ENCODE measurements around the gene GBGT1.
A peak's percentile ranks its signal among the peaks of the same experiment; 100 is the strongest.

Gene GBGT1

DNA sequence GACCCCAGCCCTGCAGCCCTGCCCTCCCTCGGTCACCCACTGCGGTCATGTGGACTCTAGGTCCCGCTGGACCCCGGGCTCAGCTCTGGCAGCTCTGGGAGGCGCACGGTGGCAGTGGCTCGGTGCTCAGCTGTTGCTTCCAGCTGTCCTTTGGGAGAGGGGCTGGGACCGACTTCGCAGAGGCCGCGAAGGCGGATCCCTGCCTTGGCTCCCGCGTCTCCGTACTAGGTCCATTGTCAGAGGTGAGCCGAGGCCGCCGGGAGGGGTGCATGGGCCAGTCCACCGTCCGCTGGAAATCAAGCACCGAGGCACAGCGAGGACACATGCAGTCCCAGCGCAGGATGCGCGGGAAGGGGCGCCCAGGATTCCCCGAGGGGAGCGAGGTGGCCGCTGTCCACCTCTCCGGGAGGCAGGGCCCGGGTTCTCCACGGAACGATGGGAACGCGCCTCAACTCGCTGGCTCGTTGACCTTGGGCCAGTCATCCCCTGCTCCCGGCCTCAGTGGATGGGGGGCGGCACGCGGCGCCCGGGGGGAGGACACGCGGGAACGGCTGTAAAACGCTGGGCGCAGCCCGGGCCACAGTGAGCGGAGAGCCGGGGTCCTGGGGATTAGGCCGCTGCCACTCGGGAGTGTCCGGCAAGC is 732 bp downstream of the GBGT1 start:
- no peak for DNase-seq

DNA sequence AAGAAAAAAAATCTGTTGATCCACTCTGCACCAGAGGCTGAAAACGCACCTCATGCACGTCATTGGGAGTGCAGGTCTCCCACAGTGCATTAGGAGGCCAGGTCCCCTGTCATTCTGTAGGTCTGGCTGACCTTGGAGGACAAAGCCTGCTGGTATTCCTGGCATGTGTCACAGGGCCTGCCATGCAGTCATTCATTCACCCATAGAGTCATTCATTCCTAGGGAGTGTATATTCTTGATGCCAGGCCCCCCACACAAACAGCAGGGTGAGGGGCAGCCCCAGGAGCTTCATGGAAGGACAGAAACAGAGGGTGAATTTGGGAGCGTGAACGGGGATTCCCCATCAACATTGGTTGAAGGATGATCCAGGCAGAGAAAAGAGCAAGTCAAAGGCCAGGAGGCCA is 2.2 kb downstream of the GBGT1 start:
- no peak for DNase-seq

DNA sequence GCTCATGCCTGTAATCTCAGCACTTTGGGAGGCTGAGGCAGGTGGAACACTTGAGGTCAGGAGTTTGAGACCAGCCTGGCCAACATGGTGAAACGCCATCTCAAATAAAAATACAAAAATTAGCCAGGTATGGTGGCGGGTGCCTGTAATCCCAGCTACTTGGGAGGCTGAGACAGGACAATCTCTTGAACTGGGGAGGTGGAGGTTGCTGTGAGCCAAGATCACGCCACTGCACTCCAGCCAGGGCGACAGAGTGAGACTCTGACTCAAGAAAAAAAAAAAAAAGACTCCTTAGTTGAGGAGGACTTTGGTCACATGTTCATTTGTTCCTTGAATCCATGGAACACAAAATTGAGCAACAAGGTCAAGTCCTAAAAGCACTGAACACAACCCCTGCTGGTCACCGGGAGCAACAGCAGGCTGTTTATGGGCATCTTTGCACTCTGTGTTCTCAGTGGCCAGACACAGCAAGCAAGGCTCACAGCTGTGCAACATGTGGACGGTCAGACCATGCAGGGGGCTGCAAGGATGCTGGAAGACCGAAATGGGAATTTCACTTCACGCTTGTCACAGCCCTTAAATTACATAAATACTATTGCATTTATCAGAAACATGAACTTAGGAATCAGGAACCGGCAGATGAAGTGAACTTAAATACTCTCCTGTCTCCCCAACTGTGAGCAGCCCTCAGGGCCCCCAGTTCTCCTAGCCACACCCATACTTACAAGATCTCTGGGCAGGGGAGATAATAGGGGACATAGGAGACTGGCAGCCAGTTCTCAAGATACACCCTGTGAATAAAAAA is 2.8 kb downstream of the GBGT1 start:
- peak in 5 of 14 donors; percentile 14 to 32 (median 23) for DNase-seq

DNA sequence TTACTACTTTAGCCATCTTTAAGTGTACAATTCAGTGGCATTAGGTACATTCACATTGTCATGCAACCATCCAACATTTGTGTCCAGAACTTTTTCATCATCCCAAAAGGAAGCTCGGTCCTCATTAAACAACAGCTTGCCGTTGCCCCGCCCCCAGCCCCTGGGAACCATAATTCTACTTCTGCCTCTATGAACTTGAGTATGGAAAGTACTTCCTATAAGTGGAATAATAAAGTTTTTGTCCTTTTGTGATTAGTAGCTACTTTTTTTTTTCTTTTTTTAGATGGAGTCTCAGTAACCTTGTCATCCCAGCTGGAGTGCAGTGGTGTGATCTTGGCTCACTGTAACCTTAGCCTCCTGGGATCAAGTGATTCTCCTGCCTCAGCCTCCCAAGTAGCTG is 5.0 kb downstream of the GBGT1 start:
- no peak for DNase-seq

DNA sequence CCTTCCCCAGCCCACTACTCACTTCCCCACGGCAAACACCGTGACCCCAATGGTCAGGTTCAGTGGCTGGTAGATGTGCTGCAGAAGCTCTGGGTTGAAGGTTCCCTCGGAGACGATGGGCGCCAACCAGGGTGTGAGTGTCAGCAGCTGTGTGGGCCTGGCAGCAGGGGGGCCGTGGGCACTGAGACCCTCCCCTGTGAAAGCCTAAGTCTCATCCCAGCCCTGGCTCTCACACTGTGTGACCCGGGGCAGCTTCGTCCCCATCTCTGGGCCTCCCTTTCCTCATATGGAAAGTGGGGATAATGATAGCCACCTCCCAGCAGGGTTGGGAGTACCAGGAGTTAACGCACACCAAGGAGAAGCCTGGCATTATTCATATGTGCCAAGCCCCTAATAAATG is 8.6 kb downstream of the GBGT1 start:
- no peak for DNase-seq

DNA sequence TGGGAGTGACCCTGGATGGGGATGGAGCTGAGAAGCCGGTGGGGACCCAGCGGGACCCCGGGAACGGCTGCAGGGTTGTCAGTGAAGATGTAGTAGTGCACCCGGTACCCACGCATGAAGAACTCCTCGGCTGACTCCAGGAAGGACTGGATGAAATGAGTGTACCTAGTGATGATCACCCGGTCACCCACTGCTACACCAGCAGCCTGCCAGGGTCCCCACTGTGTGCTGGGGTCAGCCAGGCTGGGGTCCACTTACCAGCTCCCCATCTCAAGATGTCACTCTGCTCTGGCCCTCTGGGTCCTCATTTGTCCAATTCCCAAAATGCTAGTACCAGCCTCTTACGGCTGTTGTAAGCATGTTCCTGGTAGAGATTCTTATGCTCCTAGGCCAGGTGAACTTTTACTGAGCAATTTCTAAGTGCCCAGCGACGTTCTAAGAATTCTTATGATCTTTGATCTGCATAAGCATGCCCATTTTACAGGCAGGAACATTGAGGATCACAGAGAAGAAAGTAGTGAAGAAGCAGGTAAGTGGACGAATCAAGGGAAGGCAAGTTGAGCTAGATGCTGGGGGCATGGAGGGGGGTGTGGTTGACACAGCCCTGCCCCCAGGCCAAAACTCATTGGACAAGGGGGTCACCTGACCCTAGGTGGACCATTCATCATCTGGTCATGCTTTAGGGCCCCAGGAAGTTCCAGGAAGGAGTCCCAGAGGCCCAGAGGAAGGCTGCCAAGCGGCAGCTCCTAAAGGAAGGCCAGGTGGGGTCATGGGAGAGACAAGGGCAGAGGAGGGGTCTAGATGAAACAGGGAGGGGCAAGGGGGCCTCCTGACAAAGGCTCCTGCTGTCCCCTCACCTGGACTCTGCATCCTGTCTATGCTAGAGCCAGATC is 9.4 kb downstream of the GBGT1 start:
- no peak for DNase-seq

DNA sequence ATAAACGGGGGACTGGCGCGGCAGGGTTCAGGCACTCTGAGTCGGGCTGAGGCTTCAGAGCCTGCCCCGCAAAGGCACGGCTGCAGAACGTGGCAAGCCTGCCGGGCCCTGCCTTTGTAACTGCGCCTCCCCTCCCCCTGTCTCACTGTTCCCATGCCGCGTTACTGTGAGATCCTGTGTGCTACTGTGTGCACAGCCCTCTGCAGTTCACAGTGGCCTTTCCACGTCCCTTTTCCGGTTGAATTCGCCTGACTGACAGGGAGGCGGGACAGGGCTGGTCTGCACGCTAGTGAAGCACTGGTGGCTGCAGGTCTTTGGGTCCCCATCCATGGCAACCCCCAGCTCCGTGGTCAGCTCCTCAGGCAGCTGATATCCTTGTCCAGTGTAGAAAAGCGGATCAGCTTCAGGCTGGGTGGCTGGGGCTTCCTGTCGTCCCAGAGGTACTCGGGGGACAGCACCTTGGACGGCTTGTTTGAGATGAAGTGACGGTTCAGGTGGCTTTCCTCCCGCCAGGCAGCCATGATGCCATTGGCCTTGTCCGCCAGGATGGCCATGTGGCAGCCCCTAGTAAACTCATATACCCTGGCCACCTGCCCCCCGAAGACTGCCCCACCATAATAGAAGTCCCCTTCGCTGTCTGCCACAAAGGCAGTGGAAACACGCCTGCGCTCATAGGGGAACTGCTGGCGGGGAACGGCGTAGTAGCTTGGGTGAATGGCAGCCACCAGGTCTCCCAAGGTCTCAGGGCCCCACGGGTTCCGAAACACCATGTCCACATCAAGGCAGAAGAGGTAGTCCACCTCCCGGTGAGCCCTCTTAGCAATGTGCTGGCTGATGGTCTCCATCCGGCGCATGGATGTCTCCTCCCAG is 10.3 kb downstream of the GBGT1 start:
- no peak for DNase-seq

DNA sequence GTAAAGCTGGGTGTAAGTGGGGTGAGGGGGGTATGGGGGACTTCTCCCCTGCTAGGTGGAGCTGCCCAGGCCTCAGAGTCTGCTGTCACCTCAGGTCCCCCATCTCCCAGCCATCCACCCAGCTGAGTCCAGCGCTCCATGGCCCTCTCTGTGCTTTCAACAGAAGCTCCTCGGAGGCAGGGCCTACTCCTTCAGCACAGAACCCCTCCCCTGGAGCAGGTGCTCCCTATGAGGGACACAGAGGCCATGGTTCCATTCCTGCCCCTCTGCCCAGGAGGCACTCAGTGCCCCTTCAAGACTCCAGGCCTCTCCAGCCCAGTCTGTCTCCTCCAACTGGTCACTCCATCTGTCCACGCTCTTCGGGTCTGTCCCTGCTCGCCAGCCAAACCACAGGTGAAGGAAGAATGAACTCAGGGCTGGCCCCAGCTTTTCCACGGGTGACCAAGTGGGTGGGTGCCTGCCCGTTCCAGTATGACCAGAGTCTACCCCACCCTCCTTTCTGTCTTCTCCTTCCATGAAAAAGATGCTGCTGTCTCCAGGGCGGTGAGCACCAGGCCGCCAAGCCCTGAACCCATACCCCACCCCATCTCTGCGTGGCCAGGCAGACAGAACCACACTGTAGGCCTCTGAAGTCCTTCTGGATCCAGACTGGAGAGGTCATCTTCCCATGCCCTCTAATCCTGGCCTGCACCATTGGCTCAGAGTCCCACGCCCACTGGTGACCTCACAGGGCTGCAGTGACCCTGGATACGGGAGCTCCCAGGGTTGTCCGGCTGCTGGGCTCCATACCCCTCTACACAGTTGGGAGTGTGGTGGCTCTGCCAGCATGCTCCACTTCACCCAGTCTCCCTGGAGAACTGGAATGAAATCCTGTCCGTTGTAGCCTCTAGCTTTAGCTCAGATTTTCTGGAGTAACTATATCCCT is 11.9 kb downstream of the GBGT1 start:
- DNase-seq, result no peak

DNA sequence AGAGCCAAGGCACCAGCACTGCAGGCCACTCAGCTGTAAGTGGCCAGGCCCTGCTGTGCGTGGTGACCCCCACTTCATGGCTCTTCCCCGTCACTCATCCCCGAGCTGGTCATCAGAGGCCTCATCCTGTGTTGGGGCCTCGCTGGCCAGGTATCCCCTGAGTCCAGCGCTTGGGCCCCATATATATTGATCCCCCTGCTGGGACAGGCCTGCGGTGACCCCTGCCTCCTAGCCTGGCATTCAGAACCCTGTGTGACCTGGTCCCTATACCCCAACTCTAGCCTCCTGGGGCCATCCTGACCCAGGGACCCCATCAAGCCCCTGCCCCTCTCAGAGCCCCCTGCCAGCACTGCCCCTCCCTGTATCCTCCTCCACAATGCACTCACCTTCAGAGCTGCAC is 12.7 kb downstream of the GBGT1 start:
- no peak for DNase-seq

DNA sequence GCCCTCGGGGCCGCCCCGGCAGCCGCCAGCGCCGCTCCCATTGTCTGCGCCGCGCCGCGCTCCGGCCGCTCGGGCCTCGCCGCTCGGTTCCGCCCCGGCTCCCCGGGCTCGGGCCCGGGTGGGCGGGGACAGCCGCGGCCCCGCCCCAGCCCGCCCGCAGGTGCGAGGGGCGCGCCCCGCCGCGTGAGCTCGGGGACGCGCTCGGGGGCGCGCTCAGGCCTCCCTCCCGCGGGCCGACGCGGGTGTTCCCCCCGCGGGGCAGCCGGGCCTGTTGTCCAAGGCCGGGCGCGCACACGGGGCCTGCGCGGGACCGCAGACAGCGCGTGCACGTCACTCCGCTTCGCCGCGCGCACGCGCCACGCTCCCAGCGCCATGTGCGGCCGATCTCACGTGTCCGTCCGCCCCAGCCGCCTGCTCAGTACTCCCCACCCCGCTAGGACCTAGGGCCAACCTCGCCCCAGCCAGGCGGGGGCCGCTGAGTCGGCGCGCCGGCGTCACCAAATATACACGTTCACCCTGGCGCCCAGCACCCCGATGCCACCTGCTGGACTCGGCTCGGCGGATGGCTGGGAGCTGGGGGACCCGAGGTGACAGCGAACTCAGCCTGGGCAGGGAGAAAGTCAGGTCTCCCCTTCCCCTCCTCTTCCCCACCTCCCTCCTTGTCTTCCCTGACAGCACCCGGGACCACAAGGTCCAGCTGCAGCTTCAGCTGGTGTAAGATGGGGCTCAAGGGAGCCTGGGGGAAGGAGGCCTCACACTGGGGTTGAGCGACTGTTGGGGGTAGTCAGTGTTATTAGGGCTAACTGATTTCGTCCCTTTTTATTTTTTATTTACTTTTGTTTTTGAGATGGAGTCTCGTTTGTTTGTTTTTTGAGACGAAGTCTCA is 14.3 kb downstream of the GBGT1 start:
- DNase-seq, result peak in 12 of 14 donors; percentile 61 to 88 (median 76)

DNA sequence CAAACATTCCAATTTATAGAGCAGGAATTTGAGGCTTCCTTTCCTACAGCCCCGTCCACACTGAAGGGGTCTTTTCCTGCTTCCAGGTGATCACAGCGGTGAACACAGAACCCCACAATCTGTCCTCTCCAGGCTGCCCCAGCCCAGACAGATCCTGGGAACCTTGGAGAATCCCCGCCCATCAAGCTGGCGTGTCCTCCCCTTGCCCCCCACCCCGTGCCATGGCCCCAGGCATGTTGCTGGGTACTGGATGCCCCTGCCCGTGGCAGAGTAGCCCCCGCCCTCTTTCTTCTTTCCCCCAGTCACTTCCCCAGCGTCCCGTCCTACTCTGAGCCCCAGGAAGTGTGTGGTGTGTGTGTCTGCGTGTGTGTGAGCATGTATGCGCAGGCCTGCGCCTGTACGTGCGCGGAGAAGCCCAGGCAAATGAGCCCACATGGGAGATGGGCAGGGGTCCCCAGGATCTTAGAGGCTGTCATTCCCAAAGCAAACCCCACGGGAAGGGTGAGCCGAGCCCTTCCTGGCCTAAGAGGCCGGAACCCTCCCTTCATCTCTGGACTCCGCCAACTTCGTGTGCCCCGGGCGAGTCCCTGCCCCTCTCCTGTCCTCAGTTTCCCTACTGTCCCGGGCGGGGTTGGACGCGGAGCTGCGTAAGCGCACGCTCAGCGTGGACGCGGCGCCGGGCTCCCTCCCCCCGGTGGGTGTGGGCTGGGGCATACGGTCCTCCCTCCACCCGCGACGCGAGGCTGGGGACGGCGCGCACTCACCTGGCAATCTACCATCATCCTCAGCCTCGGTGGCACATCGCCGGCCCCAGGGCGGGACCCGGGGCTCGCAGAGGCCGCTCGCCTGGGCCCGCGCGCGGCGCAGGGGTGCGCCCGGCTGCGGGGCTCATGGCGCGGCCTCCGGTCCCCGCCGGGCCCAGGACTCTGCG is 15.2 kb downstream of the GBGT1 start:
- peak in 5 of 14 donors; percentile 31 to 62 (median 58) for DNase-seq

DNA sequence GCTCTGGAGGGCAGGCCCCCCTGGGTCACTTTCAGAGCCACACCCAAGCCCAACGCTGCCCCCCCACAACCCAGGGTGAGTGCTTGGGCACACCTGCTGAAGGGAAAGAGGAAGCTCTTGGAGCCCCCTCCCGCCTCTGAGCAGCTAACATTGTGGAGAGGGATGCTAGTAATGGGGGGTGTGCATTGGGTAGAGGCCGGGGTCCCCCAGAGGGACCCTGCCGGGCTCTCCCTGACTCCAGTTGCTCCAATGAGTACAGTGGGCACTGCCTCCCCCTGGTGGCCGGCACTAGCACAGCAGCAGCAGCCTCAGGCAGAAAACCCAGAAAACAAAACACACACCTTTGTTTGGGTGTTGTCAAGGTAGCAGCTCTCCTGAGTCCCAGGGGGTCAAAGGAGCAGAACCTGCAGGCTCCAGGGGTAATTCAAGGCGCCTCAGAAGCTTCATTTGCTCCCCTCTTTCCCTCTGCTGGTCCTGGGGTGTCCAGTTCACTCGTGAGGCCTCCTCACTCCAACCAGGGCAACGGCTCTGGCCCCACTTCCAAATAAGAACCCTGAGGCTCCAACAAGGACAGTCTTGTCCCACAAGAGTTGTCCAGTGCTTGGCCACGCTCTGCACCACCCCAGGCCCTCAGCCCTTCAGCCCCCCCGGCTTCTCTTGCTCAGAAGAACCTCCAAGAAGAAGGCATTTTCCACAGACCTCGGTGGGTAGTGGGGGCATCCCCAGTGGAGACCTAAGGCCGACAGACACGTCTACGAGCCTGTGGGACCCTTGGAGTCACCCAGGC is 16.1 kb downstream of the GBGT1 start:
- peak in 12 of 14 donors; percentile 39 to 83 (median 62) for DNase-seq

DNA sequence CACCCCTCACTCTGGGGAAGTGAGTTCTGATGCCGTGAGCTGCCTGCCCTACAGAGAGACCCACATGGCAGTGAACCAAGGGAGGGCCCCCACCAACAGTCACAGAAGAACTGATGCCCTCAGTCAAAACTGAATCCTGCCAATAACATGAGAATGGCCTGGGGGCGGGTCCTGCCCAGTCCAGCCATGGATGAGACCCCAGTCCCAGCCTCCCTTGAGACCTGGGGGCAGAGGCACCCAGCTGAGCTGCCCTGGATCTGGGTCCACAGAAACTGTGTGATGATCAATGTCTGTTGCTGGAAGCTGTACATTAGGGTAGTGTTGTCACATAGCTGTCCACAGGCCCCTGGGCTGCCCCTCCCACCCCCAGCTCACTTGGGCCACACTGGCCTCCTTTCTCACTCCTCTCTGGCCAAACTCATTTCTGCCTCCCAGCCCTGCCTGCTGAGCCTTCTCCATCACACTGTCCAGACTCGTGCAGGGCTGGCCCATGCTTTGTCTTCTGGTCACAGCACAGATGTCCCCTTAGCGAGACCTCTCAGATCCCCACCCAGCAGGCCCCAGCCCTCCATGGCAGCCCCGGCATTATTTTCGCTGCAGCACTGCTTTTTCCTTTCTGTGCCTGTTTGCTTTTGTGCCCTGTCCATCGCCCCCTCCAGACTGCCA is 16.8 kb downstream of the GBGT1 start:
- no peak for DNase-seq

DNA sequence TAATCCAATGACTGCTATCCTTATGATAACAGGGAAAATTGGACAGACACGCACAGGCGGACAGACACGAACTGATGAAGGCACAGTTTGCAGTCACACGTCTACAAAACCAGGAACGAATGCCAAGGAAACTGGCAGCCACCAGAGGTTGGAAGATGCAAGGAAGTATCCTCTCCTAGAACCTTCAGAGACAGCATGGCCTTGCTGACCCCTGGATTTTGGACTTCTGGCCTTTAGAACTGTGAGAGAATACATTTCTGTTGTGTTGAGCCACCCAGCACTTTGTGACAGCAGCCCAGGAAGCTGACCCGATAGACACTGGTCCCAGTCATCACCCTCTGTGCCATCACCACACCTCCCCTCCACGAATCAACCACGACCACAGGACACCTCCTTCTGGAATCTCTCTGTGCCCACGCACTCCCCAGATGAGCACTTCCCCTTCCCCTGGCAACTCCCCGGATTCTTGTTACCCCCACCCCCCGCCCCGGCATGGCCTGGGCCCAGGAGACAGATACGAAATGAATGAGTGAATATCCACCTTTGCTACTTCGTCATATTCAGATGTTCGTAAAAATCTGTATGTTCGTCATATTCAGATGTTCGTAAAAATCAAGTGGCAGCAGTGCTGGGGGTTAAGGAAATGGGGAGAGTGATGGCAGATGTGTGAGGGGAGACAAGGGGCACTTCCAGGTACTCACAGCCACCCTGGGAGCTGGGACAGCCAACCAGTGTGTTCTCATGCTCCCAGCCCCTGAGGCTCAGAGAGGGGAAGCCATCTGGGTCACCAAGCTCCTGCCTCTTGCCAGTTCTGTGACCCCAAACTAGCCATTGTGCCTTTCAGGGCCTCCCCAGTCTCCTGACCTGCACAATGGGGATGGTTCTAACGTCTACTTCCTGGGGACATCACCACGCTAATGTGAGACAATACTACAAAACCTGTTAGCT is 18.5 kb downstream of the GBGT1 start:
- DNase-seq, result peak in 2 of 14 donors; percentile 45 to 64

DNA sequence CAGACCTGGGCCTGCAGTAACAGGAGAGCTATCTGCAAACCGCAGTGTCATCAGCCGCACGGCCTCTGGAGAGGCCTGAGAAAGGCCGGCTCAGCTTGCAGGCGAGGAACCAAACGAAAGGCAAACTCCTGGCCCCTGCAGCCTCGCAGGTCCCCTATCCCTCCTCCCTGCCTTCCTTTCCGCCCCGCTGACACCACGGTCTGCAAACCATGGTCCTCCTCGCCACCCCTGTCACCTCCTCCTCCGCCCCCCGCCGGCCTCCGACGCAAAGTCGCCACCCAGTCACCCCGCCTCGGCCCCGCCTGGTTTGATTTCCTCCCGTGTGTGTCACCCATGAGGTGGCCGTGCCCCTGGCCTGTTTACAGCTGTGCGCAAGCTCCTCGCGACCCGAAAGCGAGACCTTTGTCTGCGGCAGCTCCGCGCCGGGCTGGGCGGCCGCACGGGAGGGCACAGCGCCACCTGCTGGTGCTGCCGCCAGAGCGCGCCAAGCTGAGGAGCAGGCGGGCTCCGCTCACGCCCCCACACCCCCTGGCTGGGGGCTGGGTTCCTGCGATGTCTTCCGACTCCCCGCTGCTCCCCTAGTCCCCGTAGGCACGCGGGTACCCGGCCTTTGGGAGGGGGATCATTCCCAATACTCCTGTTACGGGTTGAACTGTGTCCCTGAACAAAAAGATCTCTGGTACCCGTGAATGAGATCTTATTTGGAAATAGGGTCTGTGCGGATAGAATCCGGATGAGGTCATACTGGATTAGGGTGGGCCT is 19.4 kb downstream of the GBGT1 start:
- peak in 12 of 14 donors; percentile 46 to 88 (median 70) for DNase-seq
